HK-2 (cell line): ENCODE data around the gene QKI.
"Not testable (repeated sequence)": the region's sequence is repeated elsewhere in the genome, so short reads cannot be mapped to it uniquely, and the experiment has no call there.

Experiments
- DNase-seq: peaks from one replicate; pipeline ENCODE4 v3.0.0-alpha.2; 2018; ENCODE audit not compliant: unreplicated experiment

The QKI gene

DNA sequence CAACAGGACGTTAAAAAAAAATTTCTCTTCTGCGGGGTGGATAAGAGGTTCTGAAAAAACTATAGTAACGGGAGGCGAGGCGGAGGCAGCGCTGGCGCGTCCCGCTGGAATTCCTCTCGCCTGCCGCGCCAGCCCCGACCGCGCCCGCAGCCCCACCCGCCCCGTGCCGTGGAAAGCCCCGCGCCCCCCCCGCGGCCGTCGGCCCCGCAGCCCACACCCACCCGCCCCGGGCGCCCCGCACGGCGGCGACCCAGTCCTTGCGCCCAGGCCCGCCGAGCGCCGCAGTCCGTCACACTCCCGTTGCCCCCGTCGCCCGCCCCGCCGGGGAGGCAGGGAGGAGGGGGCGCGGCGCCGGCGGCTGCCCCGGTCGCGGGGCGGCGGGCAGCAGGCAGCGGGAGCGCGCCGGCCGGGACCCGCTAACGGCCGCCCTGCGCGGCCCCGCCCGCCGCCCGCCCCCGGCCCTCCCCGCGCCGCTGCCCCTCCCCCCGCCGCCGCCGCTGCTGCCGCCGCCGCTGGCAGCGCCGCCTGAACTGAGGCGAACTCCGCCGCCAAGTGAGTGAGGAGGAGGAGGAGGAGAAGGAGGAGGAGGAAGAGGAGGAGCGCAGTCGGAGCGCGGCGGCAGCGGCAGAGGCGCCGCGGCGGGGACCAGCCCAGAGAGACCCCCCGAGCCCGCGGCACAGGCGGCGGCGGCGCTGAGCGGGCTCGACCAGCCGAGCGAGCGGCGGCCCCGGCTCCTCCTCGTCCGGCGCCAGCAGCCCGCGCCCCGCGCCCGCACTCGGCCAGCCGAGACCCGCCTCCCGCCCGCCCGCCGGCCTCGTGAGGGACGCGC, at the start of gene QKI:
Gene QKI (plus strand): TSS at position 602 of the 829 bp plus-strand sequence. CDS start 476 bp downstream, outside the sequence.
- peak; percentile 85 for DNase-seq

DNA sequence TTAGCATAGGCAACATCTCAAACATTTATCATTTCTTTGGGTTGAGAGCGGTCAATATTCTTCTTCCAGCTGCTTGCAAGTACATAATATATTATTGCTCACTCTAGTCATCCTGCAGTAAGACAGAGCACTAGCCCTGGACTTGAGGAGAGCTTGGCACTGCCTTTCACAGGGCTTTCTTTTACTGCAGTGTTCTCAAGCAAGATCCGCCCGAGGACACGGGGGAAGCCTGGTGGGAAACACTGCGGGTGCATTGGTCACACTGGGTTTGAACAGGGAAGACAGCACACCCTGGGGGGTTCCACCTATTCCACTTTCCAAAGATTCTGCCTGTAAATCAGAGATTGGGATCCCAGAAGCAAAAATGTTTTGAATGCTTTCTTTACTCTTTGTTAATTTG, 48.2 kb upstream of the QKI start:
- DNase-seq, result no peak

DNA sequence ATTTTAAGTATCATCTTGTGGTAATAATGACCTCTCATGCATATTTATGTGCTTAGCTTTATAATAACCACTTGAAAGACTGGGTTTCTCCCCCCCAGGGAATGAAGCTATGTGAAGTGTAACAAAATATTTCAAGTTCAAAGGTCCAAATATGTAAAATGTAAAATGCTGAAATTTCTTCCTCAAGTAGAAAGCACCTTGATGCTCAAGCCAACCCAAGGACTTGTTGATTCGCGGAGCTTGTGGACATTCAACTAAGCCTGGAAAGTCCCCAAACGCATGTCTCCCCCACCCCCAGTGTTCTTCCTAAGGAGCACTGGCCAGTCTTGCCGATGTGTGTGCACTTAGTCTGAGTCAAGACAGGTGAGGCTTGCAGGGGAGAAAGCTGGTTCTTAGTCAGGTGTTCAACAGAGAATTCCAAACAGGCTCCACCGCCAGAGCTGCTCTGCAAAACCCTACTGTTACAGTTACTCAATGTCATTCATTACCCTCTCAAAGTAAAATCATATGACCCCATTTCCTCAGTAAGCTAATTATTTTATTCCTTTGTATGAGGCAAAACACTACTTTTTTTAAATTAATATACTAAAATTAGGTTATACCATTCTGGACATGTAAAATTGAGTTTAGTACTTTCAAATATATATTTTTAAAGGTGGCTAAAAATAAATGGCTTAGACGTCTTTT, 46.9 kb upstream of the QKI start:
- no peak for DNase-seq

DNA sequence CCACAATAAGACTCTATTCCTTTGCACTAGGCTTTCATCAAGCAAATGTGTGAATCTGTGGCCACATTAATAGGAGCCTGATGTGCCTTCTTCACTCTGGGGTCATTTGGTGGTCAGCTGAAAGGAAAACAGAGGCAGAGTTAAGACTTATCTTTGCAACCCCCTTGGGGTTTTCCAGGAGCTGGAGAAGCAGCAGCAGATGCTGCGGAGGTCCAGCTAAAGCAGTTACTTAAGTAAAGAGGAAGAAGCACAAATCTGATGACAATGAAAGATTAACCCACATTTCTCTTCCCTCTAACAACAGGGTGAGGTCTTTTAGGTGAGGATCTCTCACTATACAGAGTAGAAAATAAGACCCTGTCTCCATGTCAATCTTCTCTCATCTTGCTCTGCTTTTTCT, 45.4 kb upstream of the QKI start:
- no peak for DNase-seq

DNA sequence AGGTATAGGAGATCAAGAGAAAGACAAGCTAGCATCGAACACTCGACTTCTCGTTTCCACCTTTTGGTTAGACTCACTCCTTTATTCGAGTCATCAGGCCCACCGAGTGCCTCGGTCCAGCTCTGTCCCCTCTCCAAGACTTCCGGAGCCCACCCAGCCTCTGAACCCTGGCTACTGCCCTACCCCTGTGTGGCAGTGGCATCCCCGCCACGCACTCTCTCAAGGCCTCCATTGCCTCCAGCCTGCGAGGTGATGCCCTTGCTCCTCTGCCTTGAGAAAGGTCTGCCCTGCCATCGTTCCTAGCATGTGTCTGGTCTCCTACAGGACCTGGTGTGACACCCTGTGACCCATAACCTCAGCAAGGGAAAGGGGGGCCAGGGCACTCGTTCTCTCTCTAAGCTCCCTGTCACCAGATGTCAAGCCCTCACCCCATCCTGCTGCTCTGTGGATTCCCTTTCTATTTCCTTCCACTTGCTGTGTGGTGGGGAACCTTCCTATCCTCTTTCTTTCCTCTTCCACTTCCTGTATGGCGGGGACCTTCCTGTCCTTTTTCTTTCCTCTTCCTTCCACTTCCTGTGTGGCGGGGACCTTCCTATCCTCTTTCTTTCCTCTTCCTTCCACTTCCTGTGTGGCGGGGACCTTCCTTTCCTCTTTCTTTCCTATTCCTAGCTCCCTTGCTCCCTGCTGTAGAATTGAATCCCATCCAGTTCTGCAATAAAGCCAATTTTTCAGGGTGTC, 44.7 kb upstream of the QKI start:
- DNase-seq, result no peak

DNA sequence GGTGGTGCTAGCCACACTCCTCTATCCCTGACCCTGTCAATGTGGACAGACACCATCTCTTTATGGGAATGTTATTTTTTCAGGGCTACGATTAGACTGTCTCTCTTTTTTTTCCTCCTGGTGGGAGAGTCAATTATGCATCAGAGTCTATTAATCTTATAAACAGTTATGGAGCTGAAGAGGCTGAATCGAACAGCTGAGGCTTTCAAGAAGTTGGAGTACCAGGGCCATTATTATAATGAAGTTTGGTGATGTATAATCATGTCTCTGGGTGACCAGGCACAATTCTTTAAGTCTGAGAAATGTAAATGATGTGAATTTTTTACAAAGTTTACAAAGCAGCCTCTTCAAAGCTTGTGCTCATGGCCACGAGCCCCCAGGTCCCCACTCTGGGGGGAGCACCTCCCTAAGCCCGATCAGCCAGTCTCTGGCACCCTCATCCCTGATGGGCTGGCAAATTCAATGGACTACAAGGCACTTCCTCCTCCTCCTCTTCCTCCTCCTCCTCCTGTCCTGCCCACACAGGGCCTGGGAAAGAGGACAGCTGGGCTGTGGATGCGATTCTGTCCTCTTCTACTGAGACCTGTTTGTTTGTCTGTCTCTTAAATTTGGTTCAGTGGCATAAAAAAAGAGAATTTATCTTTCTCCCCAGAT, 43.9 kb upstream of the QKI start:
- no peak for DNase-seq

DNA sequence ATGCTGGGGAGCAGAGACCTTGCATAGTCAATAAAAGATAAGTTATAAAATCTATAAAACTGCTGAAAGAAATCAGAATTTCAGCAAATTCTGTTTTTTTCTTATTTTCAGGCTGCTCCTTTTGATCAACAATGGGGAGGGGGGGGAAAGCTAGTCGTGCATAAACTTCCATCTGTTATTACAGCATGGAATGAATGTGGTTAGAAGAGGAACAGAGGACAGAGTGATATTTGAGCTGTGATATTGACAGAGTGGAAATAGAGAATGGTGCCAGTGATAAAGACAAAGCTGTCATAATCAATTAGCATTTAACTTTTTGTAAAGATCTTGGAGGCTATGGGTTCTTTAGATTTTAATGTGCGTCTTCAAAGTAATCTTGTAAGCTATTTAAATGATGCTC, 43.4 kb upstream of the QKI start:
- no peak for DNase-seq

DNA sequence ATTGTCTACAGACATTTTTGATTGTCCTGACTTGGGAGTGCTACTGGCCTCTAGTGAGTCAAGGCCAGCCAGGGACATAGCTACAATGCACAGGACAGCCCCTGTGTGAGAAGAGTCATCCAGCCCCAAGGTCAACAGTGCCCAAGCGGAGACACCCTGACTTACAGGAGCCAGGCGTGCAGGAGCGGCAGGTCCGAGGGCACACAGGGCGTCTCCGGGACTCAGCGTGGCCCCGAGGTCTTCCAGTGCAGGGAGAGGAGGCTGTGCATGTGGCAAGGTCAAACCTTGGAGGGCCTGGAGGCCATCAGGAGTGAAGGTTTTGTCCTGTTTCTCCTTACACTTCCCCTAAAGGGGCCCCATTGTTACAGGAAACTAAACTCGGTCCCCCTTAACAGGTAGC, 41.3 kb upstream of the QKI start:
- no peak for DNase-seq

DNA sequence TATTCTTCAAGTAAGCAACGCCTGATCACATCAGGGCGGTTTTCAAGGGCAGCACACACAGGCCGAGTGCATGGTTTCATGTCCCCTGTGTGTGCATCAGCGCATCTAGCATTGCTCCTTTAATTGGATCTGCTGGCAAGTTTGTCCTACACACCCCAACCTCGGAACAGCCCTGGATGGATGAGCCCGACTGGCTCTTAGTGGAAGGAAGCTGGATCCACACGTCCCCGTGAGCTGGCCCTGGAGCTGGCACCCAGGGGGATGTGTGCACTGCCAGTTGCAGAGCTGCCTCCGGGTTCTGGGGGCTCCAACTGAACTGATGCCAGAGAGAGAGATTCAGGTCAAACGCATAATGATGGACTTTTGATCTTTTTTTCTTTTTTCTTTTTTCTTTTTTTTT, 39.2 kb upstream of the QKI start:
- no peak for DNase-seq

DNA sequence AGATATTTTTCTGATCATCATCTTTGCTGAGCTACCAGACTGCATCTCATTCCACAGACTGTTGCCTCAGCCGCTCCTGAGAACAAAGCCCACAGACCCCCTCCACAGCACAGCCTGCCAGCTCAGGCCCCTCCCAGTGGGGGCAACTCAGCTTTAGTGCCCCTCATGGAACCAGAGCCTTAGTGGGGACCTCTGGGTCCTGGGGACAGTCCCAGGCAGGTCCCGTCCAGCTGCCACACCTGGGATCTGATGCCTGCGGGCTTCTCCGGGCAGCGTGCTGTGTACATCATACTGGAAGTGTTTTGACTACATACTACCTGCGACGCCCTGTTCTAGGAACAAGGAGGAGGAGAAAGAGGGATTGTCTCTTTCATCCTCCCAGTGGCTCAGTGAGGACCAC, 38.3 kb upstream of the QKI start:
- no peak for DNase-seq

DNA sequence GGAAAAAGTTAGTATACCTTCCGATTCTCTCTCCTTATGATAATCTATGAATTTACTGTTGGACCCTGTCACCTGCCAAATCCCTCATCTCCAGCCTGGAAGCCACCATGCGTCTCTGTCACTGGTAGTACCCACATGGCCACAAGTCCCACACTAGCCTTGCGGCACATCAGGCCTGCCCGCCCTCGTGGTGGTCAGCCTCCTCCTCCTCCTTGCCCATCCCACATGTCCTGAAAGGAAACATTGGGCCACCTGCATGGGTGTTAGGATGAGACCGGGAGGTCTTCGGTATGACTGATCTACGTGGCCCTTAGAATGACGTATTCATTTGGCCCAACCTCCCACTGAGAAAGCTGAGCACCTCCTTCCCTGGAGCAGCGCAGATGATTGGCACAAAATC, 37.0 kb upstream of the QKI start:
- no peak for DNase-seq

DNA sequence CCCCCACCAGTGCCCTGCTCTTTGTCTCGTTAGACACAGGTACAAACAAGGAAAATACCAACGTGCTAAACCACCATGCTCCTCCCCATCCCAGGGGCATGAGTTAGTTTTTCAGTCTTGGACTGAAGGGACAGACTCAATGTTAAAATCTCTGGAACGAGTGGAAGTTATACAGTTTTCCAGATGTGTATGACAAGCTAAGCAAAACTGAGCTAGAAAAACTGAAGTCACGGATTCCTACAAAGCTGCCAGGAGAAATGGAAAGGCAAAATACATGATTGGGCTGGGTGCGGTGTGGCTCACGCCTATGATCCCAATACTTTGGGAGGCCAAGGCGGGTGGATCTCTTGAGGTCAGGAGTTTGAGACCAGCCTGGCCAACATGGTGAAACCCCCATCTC, 34.3 kb upstream of the QKI start:
- no peak for DNase-seq

DNA sequence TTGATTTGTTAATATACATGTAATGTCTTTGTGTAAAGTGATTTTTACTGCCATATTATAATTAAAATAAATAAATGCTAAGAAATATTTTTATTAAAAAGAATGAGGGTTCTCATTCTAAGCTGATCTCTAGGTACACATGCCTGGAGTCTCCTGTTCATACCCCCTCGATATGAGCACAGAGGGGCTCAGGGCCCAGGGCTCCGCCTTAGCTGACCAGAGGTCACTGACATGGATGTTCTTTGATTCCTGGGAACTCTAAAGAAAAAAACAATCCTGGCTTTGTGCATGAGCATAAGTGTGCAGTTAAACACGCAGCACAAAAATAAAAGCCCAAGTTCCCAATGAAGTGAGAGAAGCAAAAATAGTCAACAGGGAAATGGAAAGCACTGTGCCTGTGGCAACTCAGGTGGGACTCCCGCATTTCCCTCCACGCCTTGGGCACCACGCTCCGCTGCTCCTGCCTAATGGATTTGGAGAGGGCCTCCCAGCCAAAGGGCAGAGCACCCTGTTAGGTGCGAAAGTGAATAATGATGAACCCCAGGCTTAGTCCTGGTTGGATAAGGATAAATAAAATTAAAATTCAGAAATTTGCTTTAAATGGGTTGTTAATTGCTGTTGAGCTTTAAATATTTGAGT, 33.3 kb upstream of the QKI start:
- DNase-seq, result no peak

DNA sequence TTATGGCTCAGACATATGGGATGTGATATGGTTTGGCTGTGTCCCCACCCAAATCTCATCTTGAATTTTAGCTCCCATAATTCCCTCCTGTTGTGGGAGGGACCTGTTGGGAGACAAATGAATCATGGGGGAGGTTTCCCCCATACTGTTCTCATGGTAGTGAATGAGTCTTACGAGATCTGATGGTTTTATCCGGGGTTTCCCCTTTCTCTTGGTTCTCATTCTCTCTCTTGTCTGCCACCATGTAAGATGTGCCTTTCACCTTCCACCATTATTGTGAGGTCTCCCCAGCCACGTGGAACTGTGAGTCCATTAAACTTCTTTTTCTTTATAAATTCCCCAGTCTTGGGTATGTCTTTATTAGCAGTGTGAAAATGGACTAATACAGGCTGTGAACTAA, 31.1 kb upstream of the QKI start:
- DNase-seq, result not testable (repeated sequence)

DNA sequence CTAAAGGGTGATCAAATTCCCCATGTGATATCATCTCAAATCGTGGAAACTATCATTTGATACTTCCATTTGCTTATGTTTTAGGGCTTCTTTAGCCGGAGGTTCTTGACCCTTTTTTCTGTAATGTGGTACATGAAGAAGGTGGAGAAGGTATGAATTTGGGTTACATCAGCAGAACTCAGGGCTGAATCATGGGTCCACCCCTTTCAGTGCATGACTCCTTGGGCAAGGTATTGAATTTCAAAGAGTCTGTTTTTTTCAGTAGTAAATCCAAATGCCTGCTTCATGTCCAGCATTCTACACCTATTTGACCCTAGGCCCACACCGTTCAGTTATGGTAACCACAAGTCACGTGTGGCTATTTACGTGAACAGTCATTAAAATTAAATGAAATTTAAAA, 30.6 kb upstream of the QKI start:
- no peak for DNase-seq

DNA sequence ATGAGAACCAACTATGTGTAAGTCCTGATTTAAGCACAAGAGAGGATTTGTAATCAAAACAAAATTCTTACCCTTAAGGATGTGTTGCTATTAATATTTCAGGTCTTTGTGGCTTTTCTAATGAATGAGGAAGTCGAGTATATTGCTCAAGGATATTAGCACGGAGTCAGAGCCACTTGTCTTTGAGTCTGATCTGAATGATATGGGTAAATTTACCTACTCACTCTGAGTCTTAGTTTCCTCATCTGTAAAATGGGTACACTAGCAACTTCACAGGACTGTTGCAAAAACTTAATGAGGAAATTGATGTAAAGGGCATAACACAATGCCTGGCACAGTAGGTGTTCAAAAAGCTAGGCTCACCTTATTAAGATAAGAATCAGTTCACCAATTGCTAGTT, 30.0 kb upstream of the QKI start:
- DNase-seq, result no peak

DNA sequence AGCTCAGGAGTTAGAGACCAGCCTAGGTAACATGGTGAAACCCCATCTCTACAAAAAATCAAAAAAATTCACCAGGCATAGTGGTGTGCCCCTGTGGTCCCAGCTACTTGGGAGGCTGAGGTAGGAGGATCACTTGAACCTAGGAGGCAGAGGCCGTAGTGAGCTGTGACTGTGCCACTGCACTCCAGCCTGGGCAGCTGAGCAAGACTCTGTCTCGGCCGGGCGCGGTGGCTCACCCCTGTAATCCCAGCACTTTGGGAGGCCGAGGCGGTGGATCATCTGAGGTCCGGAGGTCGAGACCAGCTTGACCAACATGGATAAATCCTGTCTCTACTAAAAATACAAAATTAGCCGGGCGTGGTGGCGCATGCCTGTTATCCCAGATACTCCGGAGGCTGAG, 29.0 kb upstream of the QKI start:
- DNase-seq, result not testable (repeated sequence)

DNA sequence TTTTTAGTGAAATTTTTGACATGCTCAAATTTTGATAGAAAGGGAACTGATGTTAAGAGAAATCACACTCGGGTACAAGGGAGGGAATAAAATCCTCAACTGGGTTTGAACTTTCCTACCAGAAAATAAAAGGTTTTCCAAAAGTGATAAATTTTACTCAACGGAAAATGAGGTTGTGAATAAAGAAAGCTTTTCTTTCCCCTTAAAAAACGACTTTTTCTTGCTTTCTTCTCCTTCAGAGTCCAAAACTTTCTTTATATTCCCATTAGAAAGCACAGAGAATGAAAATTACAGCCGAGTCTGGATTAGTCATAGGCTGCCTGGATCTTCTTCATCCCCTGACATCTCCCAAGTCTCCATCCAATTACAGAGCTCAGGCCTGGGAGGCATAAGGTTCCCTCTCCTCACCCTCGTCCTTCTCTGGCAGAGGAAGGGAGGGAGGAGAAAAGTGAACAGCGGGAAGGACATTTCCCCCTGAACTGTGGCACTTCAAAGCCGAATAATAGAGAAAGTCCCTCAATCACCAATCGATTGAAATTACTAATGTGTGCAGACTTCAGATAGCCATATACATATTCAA, 28.1 kb upstream of the QKI start:
- DNase-seq, result no peak

DNA sequence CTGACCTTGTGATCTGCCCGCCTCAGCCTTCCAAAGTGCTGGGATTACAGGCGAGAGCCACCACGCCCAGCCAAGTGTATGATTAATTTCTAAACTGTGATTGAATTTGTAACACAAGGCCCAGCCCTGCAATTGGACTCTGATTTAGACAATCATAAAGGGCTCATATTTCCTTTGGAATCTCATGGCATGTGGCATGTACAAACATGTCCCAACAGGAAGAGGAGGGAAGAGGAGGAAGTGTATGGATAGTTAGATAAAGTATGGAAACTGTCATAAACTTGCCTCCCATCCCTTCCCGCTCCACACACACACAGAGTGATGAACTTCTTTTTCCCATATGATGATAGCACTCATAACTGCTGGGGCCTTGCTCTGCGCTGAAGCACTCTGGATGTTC, 27.2 kb upstream of the QKI start:
- DNase-seq, result no peak

DNA sequence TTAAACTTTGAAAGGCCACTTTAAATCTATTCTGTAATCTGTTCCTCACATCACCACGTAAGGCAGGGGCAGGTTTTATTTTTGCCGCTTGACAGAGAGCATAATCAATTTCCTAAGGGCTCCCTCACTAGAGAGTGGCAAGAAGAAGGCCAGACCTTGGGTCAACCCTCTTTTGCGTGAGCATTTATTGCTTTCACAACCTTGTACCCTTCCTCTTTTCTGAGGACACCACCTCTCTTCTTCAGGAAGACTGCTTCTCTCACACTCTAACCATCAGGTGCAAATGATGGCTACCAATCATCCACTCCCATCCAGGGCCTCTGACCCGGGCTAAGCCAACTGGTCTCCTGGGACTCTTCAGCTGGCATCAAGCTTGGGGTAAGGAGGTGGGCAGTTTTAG, 25.2 kb upstream of the QKI start:
- DNase-seq, result no peak

DNA sequence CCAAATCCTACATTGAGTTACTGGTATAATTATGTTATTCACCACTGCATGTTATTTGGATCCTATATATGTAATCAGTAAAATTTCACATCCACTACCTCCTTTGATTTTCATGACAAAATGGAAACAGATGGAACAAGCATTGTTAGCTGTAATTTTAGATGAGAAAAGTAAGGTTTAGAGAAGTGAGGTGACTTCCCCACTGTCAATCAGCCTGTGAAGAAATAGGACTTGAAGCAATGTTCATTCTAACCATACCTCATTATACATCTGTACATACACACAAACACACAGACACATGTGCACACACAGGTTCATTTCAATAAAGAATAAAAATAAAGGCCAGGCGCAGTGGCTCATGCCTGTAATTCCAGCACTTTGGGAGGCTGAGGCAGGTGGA, 23.7 kb upstream of the QKI start:
- DNase-seq, result no peak
